Right atrium auricular region (tissue), 2 donors: Measurements from ENCODE around the gene CXCL16. TPM values are rescaled to one million over a fixed set of nuclear protein-coding genes. Genes with fewer than 3 reads are reported as not detected.

Experiments used
- DNase-seq: peaks from one replicate; pipeline ENCODE4 v3.0.0-alpha.2; 2019; ENCODE audit warnings: low spot score
- H3K27ac ChIP-seq, 2 donors: fragments of 200-600 bp; sonication (generic); 1 replicate in 1 of 2; 2 replicates in 1 of 2; pipeline ENCODE4 v1.5.1; 2016 to 2019
- H3K27me3 ChIP-seq, 2 donors: fragments of 200-600 bp; sonication (generic); one replicate each; pipeline versions ENCODE4 v1.5.1 to v1.6.0; 2017 to 2019
- H3K36me3 ChIP-seq: fragments of 200-600 bp; sonication (generic); one replicate; pipeline ENCODE4 v1.5.1; 2016
- H3K4me1 ChIP-seq, 2 donors: fragments of 200-600 bp; sonication (generic); one replicate each; pipeline versions ENCODE4 v1.5.1 to v1.6.0; 2017 to 2019
- H3K4me3 ChIP-seq, 2 donors: fragments of 200-600 bp; sonication (generic); 1 replicate in 1 of 2; 2 replicates in 1 of 2; pipeline ENCODE4 v1.5.1; 2017 to 2019; ENCODE audit warnings: mild to moderate bottlenecking in 1 of 2, moderate library complexity in 1 of 2
- H3K9me3 ChIP-seq, 2 donors: fragments of 200-600 bp; sonication (generic); one replicate each; pipeline ENCODE4 v1.5.1; 2019
- CTCF ChIP-seq, 2 donors: fragments of 200-600 bp; sonication (generic); IDR thresholded peaks; one replicate each; pipeline ENCODE4 v1.5.1; 2019; ENCODE audit warnings: antibody characterized with exemption in 2 of 2
- total RNA-seq, 2 donors: library from RNA; depleted of rRNA; stranded (reverse); fragments of >200 nt; gene quantifications; one replicate each; pipeline ENCODE4 v1.1.0, GENCODE V29; 2016

Gene CXCL16
- total RNA-seq, 2 donors from 2014 or later = 5.2 to 12.4 TPM

GRCh38 chr17:4759776-4760236 lies 20.1 kb upstream of the CXCL16 start:
- H3K9me3 ChIP-seq = no peaks in the 10 kb centered on the region
- DNase-seq = no peak
- no peaks in the 10 kb centered on the region for H3K4me1 ChIP-seq
- H3K27me3 ChIP-seq = no peaks in the 10 kb centered on the region
- no peak for TF ChIP-seq CTCF (IDR thresholded peaks at IDR 0.05)
- no peak overlapping the region for H3K4me3 ChIP-seq
- no peak overlapping the region for H3K27ac ChIP-seq
- H3K36me3 ChIP-seq = no peaks in the 10 kb centered on the region

DNA sequence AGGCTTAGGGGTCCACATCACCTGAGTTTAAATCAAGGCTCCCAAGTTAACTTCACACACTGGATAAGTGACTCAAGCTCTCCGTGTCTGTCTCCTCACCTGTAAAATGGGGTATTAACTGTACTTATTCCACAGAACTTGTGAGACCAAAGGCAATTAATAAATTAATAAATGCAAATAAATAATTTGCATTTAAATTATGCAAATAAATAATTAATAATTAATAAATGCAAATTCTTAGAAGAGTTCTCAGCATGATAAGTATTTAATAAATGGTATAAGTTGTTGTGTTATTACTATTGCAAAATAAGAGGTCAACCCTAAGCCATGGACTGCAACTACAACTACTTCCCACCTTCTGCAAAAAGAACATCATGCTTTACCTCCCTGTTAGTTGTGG lies 13.7 kb upstream of the CXCL16 start:
- H3K9me3 ChIP-seq = no peaks in the 10 kb centered on the region
- H3K4me3 ChIP-seq = no peak overlapping the region
- DNase-seq = no peak
- no peaks in the 10 kb centered on the region for H3K27me3 ChIP-seq
- H3K4me1 ChIP-seq = peaks cover 0 to under 1% of the 10 kb centered on the region in 2 donors
- no peak overlapping the region for H3K27ac ChIP-seq
- no peaks in the 10 kb centered on the region for H3K36me3 ChIP-seq
- TF ChIP-seq CTCF (IDR thresholded peaks at IDR 0.05) = no peak

- H3K9me3 ChIP-seq = no peaks in the 10 kb centered on the region
- H3K36me3 ChIP-seq = no peaks in the 10 kb centered on the region
- H3K27me3 ChIP-seq = no peaks in the 10 kb centered on the region
- H3K4me1 ChIP-seq = peaks cover 0 to 10% of the 10 kb centered on the region in 2 donors
- DNase-seq = no peak
- H3K4me3 ChIP-seq = no peak overlapping the region
- H3K27ac ChIP-seq = no peak overlapping the region
- no peak for TF ChIP-seq CTCF (IDR thresholded peaks at IDR 0.05)
Measured at GRCh38 chr17:4751932-4752331, 12.2 kb upstream of the CXCL16 start.

GRCh38 chr17:4750606-4751005 lies 10.9 kb upstream of the CXCL16 start:
- no peak overlapping the region for H3K27ac ChIP-seq
- H3K4me1 ChIP-seq = peaks cover 0 to 12% of the 10 kb centered on the region in 2 donors
- TF ChIP-seq CTCF (IDR thresholded peaks at IDR 0.05) = no peak
- DNase-seq = no peak
- no peaks in the 10 kb centered on the region for H3K9me3 ChIP-seq
- peaks cover 3 to 5% of the 10 kb centered on the region in 2 donors for H3K27me3 ChIP-seq
- no peaks in the 10 kb centered on the region for H3K36me3 ChIP-seq
- no peak overlapping the region for H3K4me3 ChIP-seq

- H3K27ac ChIP-seq = no peak overlapping the region
- H3K4me1 ChIP-seq = peaks cover 0 to 20% of the 10 kb centered on the region in 2 donors
- no peaks in the 10 kb centered on the region for H3K36me3 ChIP-seq
- no peak for TF ChIP-seq CTCF (IDR thresholded peaks at IDR 0.05)
- H3K4me3 ChIP-seq = no peak overlapping the region
- H3K9me3 ChIP-seq = no peaks in the 10 kb centered on the region
- DNase-seq = no peak
- H3K27me3 ChIP-seq = peaks cover 5 to 14% of the 10 kb centered on the region in 2 donors
Measured at GRCh38 chr17:4748686-4749085, 9.0 kb upstream of the CXCL16 start.

DNA sequence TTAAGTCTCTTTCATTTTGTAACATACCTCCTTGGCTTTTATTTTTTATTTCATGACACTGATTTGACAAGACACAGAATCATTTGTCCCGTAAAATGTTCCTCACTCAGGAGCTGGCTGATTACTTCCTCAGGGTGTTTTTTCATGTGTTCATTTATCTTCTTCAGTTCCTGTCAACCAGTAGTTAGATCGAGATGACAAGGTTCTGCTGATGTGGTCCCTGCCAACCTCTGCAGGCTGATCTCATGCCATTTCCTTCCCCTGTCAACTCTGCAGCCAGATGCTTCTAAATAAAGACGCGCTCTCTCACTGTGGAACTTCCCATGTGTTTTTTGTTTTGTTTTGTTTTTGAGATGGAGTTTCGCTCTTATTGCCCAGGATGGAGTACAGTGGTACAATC lies 8.1 kb upstream of the CXCL16 start:
- Histone ChIP-seq H3K4me1 (peaks cover 0 to 20% of the 10 kb centered on the region in 2 donors), H3K27me3 (peaks cover 5 to 14% of the 10 kb centered on the region in 2 donors), H3K36me3 (no peaks in the 10 kb centered on the region), H3K27ac (no peak overlapping the region), H3K4me3 (no peak overlapping the region), H3K9me3 (no peaks in the 10 kb centered on the region)
- no peak for DNase-seq
- TF ChIP-seq CTCF (IDR thresholded peaks at IDR 0.05) = no peak
